ENCODE results near the gene SPG7. TPM values are rescaled to one million over a fixed set of nuclear protein-coding genes. Genes with fewer than 3 reads are reported as not detected.

Gene SPG7
- total and polyA plus RNA-seq, 4 donors, result 34.5 to 102 (median 49.5) TPM

DNA sequence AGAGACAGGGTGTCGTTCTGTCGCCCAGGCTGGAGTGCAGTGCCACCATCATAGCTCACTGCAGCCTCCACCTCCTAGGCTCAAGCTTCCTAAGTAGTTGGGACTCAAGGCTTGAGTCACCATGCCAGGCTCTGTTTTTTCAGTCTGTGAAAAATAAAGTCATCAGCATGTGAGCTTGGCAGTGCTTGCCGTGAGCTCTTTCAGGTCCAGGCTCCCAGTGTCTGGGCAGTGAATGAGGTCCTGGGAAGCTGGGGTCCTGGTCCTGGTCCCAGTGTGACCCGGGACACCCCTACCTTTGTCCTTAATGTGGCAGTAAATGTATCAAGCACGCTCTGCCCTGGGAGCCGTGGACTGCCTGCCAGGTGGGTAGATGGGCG lies 29.3 kb downstream of the SPG7 start:
- WGBS, result 96% methylated on average over 7 of the region's 7 CpGs
- H3K27ac ChIP-seq (ENCODE audit: low read depth in 1 of 2, low read length in 2 of 2), result no peak overlapping the region
- H3K4me3 ChIP-seq (ENCODE audit: low read depth in 1 of 3, low read length in 3 of 3), result no peak overlapping the region
- H3K9ac ChIP-seq (ENCODE audit: low read depth in 1 of 2, low read length in 2 of 2), result no peak overlapping the region
- TF ChIP-seq RAD21 (IDR thresholded peaks at IDR 0.05), result no peak
- no peak for TF ChIP-seq ZBTB33 (IDR thresholded peaks at IDR 0.05)
- no peak for TF ChIP-seq GABPA (IDR thresholded peaks at IDR 0.05 in 1 of 2, conservative IDR thresholded peaks at IDR 0.05 in 1 of 2)
- TF ChIP-seq HNF4G (IDR thresholded peaks at IDR 0.05), result no peak
- no peak for TF ChIP-seq SP1 (IDR thresholded peaks at IDR 0.05)
- TF ChIP-seq HNF4A (conservative IDR thresholded peaks at IDR 0.05), result no peak
- H3K27me3 ChIP-seq (ENCODE audit: control insufficient read depth in 4 of 4, insufficient read depth in 4 of 4, low read length in 3 of 4), result no peaks in the 10 kb centered on the region
- H3K9me3 ChIP-seq (ENCODE audit: control insufficient read depth in 4 of 4, low read length in 3 of 4), result no peaks in the 10 kb centered on the region
- peaks cover 8 to 38% (median 13%) of the 10 kb centered on the region in 4 donors for H3K36me3 ChIP-seq (ENCODE audit: control insufficient read depth in 4 of 4, insufficient read depth in 3 of 4, low read depth in 1 of 4, low read length in 3 of 4)
- no peak for DNase-seq (ENCODE audit: low spot score)
- peaks cover 4 to 23% (median 14%) of the 10 kb centered on the region in 4 donors for H3K4me1 ChIP-seq (ENCODE audit: control insufficient read depth in 4 of 4, insufficient read depth in 4 of 4, low read length in 3 of 4)

- no peak for DNase-seq (ENCODE audit: low spot score)
- H3K36me3 ChIP-seq (ENCODE audit: control insufficient read depth in 4 of 4, insufficient read depth in 3 of 4, low read depth in 1 of 4, low read length in 3 of 4), result peaks cover 8 to 34% (median 12%) of the 10 kb centered on the region in 4 donors
- H3K4me3 ChIP-seq (ENCODE audit: low read depth in 1 of 3, low read length in 3 of 3), result no peak overlapping the region
- no peak overlapping the region for H3K9ac ChIP-seq (ENCODE audit: low read depth in 1 of 2, low read length in 2 of 2)
- no peak overlapping the region for H3K27ac ChIP-seq (ENCODE audit: low read depth in 1 of 2, low read length in 2 of 2)
- 96% methylated on average over 12 of the region's 12 CpGs for WGBS
- TF ChIP-seq YY1 (IDR thresholded peaks at IDR 0.05) (no peak), JUND (IDR thresholded peaks at IDR 0.05) (no peak), RAD21 (IDR thresholded peaks at IDR 0.05) (no peak), GABPA (IDR thresholded peaks at IDR 0.05 in 1 of 2, conservative IDR thresholded peaks at IDR 0.05 in 1 of 2) (no peak), ATF3 (IDR thresholded peaks at IDR 0.05) (no peak), FOXA2 (IDR thresholded peaks at IDR 0.05) (no peak), NR2F2 (IDR thresholded peaks at IDR 0.05) (no peak), HNF4G (IDR thresholded peaks at IDR 0.05) (no peak), FOXA1 (IDR thresholded peaks at IDR 0.05) (no peak), HNF4A (conservative IDR thresholded peaks at IDR 0.05) (no peak)
- TF ChIP-seq, protein P1, sequence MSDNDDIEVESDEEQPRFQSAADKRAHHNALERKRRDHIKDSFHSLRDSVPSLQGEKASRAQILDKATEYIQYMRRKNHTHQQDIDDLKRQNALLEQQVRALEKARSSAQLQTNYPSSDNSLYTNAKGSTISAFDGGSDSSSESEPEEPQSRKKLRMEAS (IDR thresholded peaks at IDR 0.05), result no peak
- H3K4me1 ChIP-seq (ENCODE audit: control insufficient read depth in 4 of 4, insufficient read depth in 4 of 4, low read length in 3 of 4), result peaks cover 4 to 23% (median 14%) of the 10 kb centered on the region in 4 donors
- no peaks in the 10 kb centered on the region for H3K9me3 ChIP-seq (ENCODE audit: control insufficient read depth in 4 of 4, low read length in 3 of 4)
- H3K27me3 ChIP-seq (ENCODE audit: control insufficient read depth in 4 of 4, insufficient read depth in 4 of 4, low read length in 3 of 4), result no peaks in the 10 kb centered on the region
Observed at GRCh38 chr16:89538286-89538685, 30.1 kb downstream of the SPG7 start.

DNA sequence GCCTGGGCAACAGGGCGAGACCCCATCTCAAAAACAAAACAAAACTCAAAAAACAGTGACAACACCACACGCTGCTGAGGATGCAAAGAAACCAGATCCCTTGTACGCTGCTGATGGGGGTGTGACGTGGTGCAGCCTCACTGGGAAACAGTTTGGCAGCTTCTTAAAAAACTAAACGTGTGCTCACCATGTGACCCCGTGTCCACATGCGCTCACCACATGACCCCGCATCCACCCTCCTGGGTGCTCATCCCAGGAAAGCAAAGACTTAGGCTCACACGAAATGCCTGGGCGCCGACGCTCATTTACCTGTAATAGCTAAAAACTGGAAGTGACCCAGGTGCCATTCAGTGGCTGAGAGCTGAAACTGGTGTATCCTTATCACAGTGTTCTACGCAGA lies 32.4 kb downstream of the SPG7 start:
- Histone ChIP-seq H3K36me3 (ENCODE audit: control insufficient read depth in 4 of 4, insufficient read depth in 3 of 4, low read depth in 1 of 4, low read length in 3 of 4) (peaks cover 7 to 29% (median 9%) of the 10 kb centered on the region in 4 donors), H3K4me3 (ENCODE audit: low read depth in 1 of 3, low read length in 3 of 3) (no peak overlapping the region), H3K9me3 (ENCODE audit: control insufficient read depth in 4 of 4, low read length in 3 of 4) (no peaks in the 10 kb centered on the region), H3K27ac (ENCODE audit: low read depth in 1 of 2, low read length in 2 of 2) (no peak overlapping the region), H3K27me3 (ENCODE audit: control insufficient read depth in 4 of 4, insufficient read depth in 4 of 4, low read length in 3 of 4) (no peaks in the 10 kb centered on the region), H3K9ac (ENCODE audit: low read depth in 1 of 2, low read length in 2 of 2) (no peak overlapping the region), H3K4me1 (ENCODE audit: control insufficient read depth in 4 of 4, insufficient read depth in 4 of 4, low read length in 3 of 4) (peaks cover 0 to 16% (median 12%) of the 10 kb centered on the region in 4 donors)
- no peak for DNase-seq (ENCODE audit: low spot score)
- 79% methylated on average over 13 of the region's 13 CpGs for WGBS
- no peak for TF ChIP-seq TAF1 (conservative IDR thresholded peaks at IDR 0.05)
- no peak for TF ChIP-seq YY1 (IDR thresholded peaks at IDR 0.05)
- TF ChIP-seq EGR1 (IDR thresholded peaks at IDR 0.05; ENCODE audit: low read depth in 2 of 2), result no peak
- TF ChIP-seq ATF3 (IDR thresholded peaks at IDR 0.05), result no peak
- no peak for TF ChIP-seq FOXA1 (IDR thresholded peaks at IDR 0.05)
- TF ChIP-seq SP1 (IDR thresholded peaks at IDR 0.05), result no peak
- TF ChIP-seq HNF4G (IDR thresholded peaks at IDR 0.05), result no peak
- TF ChIP-seq RAD21 (IDR thresholded peaks at IDR 0.05), result no peak
- no peak for TF ChIP-seq ZBTB33 (IDR thresholded peaks at IDR 0.05)
- no peak for TF ChIP-seq REST (IDR thresholded peaks at IDR 0.05)
- no peak for TF ChIP-seq GABPA (IDR thresholded peaks at IDR 0.05 in 1 of 2, conservative IDR thresholded peaks at IDR 0.05 in 1 of 2)
- TF ChIP-seq, protein P1 (IDR thresholded peaks at IDR 0.05), result no peak
- no peak for TF ChIP-seq HNF4A (conservative IDR thresholded peaks at IDR 0.05)
